CD4-positive, alpha-beta T cell treated with Interleukin-2 at 100 ng/mL for 4 hours (primary cell): ENCODE data around the gene OBSCN.

Source experiments
- DNase-seq: peaks from one replicate; pipeline ENCODE4 v3.0.0-alpha.2; 2020; ENCODE audit warnings: low spot score

OBSCN gene

DNA sequence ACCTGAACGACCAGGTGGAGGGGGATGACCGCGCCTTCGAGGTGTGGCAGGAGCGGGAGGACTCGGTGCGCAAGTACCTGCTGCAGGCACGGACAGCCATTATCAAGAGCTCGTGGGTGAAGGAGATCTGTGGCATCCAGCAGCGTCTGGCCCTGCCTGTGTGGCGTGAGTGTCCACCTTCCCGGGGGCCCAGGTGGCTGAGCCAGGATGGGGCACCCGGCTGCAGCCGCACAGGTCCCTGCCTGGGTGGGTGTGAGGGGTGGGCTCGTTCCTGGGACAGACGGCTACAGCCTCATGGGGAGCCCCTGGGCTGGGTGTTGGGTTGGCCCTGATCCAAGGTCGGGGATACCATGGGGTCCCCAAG is 133.6 kb downstream of the OBSCN start:
- no peak for DNase-seq

- DNase-seq, result no peak
Measured at GRCh38 chr1:228341814-228342626, 134.2 kb downstream of the OBSCN start.

GRCh38 chr1:228342627-228343190 is 134.9 kb downstream of the OBSCN start:
- no peak for DNase-seq

DNA sequence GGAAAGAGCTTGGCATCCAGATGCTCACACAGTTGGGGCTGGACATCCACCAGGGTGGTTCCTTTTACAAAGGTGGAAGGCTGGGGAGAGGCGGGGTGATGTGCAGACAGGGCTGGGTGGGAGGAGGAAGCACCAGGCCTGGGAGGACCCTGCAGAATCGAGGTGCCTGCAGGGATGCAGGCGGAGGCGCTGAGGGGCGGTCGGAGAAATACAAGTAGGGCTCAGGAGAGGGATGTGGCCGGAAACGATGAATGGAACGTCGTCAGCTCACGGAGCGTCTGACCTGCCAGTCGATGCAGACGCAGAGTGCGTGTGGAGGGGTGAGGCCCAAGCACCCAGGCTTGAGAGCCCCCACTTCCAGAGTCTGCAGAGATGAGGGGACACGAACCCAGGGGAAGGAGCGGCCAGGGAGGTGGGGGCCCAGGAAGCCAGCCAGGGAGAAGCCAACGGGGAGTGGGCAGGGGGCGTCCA is 135.4 kb downstream of the OBSCN start:
- no peak for DNase-seq

- no peak for DNase-seq
Measured at GRCh38 chr1:228344631-228345072, 136.8 kb downstream of the OBSCN start.

DNA sequence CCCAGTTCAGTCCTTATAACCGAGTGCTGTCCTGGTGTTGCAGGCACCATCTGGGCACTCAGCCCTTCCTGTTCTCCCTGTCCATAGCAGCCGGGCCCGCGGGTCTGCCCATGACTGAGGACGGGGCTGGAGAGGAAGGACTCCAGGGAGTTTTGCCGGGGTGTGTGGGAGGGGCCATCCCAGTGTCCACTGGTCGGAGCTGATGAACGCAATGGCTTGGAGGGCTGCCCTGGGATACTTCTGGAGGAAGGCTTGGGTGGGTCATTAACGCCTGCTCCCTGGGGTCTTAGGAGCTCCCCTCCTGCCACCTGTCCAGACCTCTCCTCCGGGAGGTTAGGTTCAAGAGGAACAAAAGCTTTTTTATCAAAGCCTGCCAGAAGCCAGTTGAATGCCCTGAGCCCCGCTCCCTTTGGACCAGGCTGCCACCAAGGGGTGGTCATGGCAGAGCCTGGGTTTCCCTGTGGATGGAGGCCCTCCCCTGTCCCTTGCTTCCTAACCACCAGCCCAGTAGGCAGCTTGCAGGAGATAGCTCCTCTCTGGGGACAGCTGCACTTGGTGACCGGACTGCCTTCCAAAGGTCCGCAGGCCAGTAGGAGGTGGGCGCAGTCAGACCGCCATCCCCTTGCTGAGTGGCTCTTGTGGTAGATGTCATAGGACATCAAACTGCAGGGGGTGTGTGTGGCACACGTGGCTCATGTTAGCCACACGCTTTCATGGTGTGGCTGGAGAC is 137.5 kb downstream of the OBSCN start:
- no peak for DNase-seq

DNA sequence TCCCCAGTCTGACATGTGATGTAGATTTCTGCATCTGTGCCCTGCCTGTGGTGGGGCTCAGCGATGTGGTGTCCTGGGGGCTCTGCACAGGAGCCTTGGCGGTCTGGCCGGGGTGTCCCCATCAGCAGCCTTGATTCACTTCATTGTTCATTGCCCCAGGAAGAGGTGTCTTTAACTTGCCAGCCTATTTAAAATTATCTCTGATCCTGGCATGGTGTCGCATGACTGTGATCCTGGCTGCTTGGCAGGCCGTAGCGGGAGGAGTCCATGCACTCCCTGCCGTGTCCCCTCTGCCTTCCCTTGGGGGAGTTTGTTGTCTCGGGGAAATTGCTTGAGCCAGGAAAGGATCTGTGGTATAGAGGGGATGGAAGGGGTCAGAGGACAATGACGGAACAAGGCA is 138.9 kb downstream of the OBSCN start:
- DNase-seq, result no peak

DNA sequence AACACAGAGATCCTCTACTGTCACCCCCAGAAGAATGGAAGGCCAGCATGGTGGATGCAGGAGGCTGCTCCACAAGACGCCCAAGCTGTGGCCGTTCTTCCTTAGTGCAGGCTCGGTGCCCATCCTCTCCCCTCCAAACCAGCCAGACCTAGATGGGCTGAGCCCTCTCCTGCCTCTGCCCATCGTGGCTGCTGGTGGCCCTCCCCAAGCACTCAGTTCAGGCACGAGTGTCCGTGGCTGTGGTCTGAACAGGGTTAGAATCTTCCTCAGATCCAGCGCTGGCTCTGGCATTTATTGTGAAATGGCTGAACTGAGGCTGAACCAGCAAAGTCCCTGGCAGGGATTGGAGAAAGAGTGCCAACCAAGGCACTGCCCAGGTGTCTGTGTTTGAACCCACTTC is 139.3 kb downstream of the OBSCN start:
- DNase-seq, result no peak

DNA sequence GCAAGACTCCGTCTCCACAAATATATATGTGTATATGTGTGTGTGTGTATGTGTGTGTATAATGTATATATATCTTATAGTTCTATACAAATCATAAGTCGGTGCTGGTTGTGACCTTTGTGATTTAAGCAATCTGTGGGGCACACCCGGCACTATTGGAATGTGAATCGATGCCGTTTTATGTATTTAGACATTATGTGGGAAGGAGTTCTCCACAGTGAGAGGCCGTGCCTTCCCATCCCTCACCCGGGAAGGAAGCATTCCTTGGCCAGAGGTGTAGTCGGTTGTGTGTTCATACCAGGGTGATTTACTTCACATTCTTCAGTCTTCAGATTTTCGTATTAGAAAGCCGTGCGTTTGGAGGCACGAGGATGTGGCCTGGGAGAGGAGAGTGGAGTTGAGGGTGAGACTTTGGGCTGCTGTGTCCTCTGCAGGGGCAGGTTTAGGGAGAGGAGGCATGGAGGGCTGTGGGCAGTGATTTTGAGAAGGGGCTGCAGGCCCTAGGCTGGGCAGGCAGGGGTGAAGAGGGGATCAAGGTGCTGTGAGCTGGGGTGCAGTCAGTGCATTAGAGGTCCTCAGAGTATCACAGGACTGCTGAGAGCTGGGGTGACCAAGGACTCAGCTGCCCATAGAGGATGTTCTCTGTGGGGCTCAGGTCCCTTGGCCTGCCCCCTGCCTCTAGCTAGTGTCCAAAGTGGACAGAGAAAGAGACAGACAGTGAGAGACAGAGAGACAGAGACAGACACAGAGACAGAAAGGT is 141.0 kb downstream of the OBSCN start:
- no peak for DNase-seq

DNA sequence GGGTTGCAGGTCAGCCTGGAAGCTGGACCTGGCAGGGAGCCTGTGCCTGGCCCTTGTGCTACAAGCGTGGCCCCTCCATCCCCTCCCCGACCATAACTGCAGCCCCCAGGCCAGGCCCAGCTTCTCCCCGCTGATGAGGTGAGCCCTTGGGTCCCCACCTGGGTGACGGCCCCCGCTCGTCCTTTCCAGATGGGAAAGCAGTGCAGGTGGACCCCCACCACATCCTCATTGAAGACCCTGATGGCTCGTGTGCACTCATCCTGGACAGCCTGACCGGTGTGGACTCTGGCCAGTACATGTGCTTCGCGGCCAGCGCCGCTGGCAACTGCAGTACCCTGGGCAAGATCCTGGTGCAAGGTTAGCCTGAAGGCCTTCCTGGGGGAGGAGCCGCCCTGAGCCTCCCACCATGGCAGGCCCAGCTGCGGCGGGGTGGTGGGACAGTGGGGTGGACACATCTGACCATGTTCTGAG is 141.9 kb downstream of the OBSCN start:
- no peak for DNase-seq

GRCh38 chr1:228350179-228350742 is 142.4 kb downstream of the OBSCN start:
- DNase-seq, result no peak

DNA sequence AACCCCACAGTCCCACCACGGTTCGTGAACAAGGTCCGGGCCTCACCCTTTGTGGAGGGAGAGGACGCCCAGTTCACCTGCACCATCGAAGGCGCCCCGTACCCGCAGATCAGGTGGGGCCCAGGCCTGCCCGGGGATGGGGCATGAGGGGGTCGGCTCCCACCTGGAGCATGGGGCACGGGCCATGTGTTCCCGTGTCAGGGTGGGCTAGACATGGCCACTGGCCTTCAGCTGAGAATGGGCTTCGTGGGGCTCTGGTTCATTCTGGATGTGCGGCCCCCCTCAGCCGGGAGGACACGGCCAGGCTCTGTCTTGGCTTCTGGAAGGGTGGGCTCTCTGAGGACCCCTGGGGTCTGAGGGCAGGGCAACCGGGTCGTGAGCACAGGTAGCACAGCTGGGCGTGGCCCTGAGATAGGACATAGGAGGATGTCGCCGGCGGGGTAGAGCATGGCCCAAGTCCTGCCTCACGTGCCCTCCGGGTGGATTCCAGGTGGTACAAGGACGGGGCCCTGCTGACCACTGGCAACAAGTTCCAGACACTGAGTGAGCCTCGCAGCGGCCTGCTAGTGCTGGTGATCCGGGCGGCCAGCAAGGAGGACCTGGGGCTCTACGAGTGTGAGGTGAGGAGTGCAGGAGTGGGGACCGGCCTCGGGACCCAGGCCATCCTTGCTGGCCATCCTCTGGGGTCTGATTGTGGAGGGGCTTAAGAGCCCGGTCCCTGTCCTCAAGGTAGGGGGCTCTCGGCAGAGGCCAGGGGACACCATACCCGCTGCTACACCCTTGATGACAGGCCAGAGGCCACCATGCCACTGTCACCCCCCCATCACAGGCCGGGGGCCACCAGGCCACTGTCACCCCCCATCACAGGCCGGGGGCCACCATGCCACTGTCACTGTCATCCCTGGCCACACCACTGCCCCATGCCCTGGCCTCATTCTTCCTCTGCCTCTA is 143.3 kb downstream of the OBSCN start:
- DNase-seq, result no peak

DNA sequence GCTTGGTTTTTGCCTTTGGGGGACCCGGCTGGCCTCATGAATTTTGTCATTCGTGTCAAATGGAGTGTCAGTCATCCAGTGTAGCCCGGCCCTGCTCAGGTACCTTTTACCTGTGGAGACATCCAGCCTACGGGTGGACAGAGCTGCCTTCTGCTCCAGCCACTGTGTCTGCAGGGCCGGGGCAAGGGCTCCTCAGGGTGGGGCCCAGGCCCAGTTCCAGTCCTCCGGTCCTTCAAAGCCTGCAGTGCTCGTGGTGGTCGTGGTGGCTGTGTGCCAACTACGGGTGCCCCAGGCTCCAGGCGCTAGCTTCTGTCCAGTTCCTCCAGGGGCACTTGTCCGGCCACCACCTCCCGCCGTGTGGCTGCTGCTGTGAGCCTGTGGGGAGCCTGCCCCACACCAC is 144.0 kb downstream of the OBSCN start:
- no peak for DNase-seq

- DNase-seq, result no peak
Measured at GRCh38 chr1:228352677-228353481, 145.0 kb downstream of the OBSCN start.

DNA sequence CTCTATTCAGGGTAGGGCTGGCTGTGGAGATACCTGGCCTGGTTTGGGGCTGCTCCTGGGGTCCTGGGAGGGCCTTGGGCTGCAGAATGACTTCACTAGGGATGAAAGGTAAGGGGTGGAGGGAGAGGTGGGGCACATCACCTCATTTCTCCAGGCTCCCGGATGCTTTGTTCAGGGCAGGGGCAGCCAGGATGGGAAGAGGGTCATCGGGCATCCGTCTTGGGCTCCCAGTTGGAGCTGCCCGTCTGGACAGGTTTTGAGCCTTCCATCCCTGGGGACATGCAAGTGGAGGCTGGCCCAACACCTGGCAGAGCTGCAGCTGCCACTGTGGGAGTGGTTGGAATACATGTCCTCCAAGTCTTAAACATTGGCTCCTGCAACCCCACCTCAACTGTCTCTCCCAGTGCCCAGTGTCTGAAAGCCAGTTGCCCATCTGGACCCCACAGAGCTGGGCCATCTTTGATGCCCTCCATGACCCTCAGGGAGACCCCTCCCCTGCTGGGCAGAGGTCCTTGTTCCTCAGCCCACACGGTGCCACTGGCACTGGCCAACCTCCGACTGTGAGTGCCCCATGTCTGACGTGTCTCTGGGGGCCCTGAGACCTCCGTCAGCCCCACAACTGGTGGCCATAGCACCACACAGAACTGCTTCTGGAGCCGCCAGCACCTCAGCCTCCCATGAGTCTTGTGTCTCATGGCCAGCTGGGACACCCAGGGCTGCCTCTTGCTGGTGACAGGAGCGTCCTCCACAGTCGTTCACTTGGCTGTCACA is 145.9 kb downstream of the OBSCN start:
- no peak for DNase-seq

GRCh38 chr1:228354390-228355320 is 146.8 kb downstream of the OBSCN start:
- DNase-seq, result no peak

GRCh38 chr1:228356897-228357680 is 149.2 kb downstream of the OBSCN start:
- no peak for DNase-seq
